H1 (cell line): ENCODE results near the gene CHST11. TPM values are rescaled to one million over a fixed set of nuclear protein-coding genes. Genes with fewer than 3 reads are reported as not detected.

Experiments
- CTCF ChIA-PET: fragments of 300-600 bp; sonication (Branson Sonifier 250); formaldehyde crosslinking; loops from one replicate; lab custom pipeline; 2021; ENCODE audit not compliant: partially characterized antibody; lab: Charles Lee
- POLR2A ChIA-PET: fragments of 300-600 bp; sonication (Branson Sonifier 250); formaldehyde crosslinking; loops from one replicate; lab custom pipeline; 2021; ENCODE audit warnings: inconsistent platforms; ENCODE audit not compliant: partially characterized antibody; lab: Charles Lee
- DNase-seq, 2 experiments: peaks; one replicate each; pipeline versions ENCODE4 v3.0.0 to v3.0.0-alpha.2; 2010 to 2022; ENCODE audit warnings: low spot score in 2 of 2, low read depth in 1 of 2, mixed read lengths in 1 of 2
- FAIRE-seq: peaks from 2 replicates; lab custom pipeline; 2011; peaks lifted over from hg19 to GRCh38; lab: Jason Lieb, UNC
- H2AFZ ChIP-seq: 2 replicates; pipeline ENCODE4 v1.8.1; 2012; ENCODE audit warnings: low read length, inconsistent platforms
- H2AK5ac ChIP-seq: 2 replicates; pipeline ENCODE4 v1.6.1; 2013; ENCODE audit warnings: low read depth, low read length
- H2BK120ac ChIP-seq: replicated peaks from 2 replicates; pipeline ENCODE3; 2013; ENCODE audit warnings: low read depth, low read length, inconsistent platforms
- H2BK12ac ChIP-seq: 2 replicates; pipeline ENCODE4 v1.6.1; 2013; ENCODE audit warnings: low read depth, low read length
- H2BK15ac ChIP-seq: 2 replicates; pipeline ENCODE4 v1.6.1; 2013; ENCODE audit warnings: low read length
- H2BK20ac ChIP-seq: 2 replicates; pipeline ENCODE4 v1.6.1; 2013; ENCODE audit warnings: low read length
- H2BK5ac ChIP-seq: 2 replicates; pipeline ENCODE4 v1.6.1; 2013; ENCODE audit warnings: low read depth, low read length
- H3K14ac ChIP-seq: 2 replicates; pipeline ENCODE4 v1.6.1; 2013; ENCODE audit warnings: inconsistent platforms; ENCODE audit not compliant: insufficient read length
- H3K18ac ChIP-seq: 2 replicates; pipeline ENCODE4 v1.6.1; 2013; ENCODE audit warnings: low read length; ENCODE audit errors: extremely low read depth
- H3K23ac ChIP-seq: 2 replicates; pipeline ENCODE4 v1.6.1; 2013; ENCODE audit warnings: inconsistent platforms; ENCODE audit not compliant: insufficient read length
- H3K23me2 ChIP-seq: 2 replicates; pipeline ENCODE4 v1.6.1; 2013; ENCODE audit warnings: low read depth, low read length
- H3K27ac ChIP-seq: 2 replicates; pipeline ENCODE4 v1.6.1; 2011; ENCODE audit warnings: low read depth, low read length, inconsistent platforms
- H3K27me3 ChIP-seq, 4 experiments: replicated peaks in 1 of 4; 1 replicate in 1 of 4; 2 replicates in 3 of 4; pipeline versions ENCODE4 v1.6.1 to v1.8.1; 2011 to 2013; ENCODE audit warnings: low read length in 3 of 4, mild to moderate bottlenecking in 3 of 4, inconsistent platforms in 2 of 4, mixed read lengths in 2 of 4, moderate library complexity in 1 of 4; ENCODE audit not compliant: control insufficient read depth in 3 of 4, insufficient read depth in 3 of 4; ENCODE audit errors: extremely low read depth in 1 of 4
- H3K36me3 ChIP-seq, 4 experiments: 2 replicates each; pipeline versions ENCODE4 v1.6.1 to v1.8.1; 2011 to 2013; ENCODE audit warnings: mild to moderate bottlenecking in 4 of 4, low read length in 3 of 4, moderate library complexity in 2 of 4, control low read depth in 1 of 4, inconsistent platforms in 1 of 4; ENCODE audit not compliant: insufficient read depth in 4 of 4, control insufficient read depth in 2 of 4
- H3K4ac ChIP-seq: replicated peaks from 2 replicates; pipeline ENCODE3; 2013; ENCODE audit warnings: low read length, low read depth, mixed read lengths, inconsistent platforms; ENCODE audit not compliant: insufficient read length
- H3K4me1 ChIP-seq, 4 experiments: replicated peaks in 1 of 4; 1 replicate in 1 of 4; 2 replicates in 3 of 4; pipeline versions ENCODE4 v1.6.1 to v1.8.1; 2011 to 2013; ENCODE audit warnings: low read length in 3 of 4, inconsistent platforms in 2 of 4, mixed read lengths in 1 of 4; ENCODE audit not compliant: insufficient read depth in 4 of 4, control insufficient read depth in 3 of 4
- H3K4me2 ChIP-seq, 2 experiments: 2 replicates each; pipeline versions ENCODE4 v1.6.1 to v1.8.1; 2011 to 2013; ENCODE audit warnings: low read depth in 2 of 2, low read length in 2 of 2, control low read depth in 1 of 2, inconsistent platforms in 1 of 2, mild to moderate bottlenecking in 1 of 2; ENCODE audit not compliant: insufficient read depth in 1 of 2
- H3K4me3 ChIP-seq, 4 experiments: fragments of 200-600, 300-600 bp in 1 of 4; sonication (generic), shearing (Covaris generic), sonication (Bioruptor Twin) in 1 of 4; 2 replicates each; pipeline versions ENCODE4 v1.5.1 to v1.8.1; 2011 to 2016; ENCODE audit warnings: low read length in 4 of 4, low read depth in 3 of 4, control low read depth in 2 of 4, inconsistent platforms in 2 of 4, mild to moderate bottlenecking in 2 of 4, mixed read lengths in 1 of 4, moderate library complexity in 1 of 4; ENCODE audit not compliant: insufficient read depth in 2 of 4; ENCODE audit errors: extremely low read depth in 1 of 4
- H3K56ac ChIP-seq: replicated peaks from 2 replicates; pipeline ENCODE3; 2013; ENCODE audit warnings: low read depth, mild to moderate bottlenecking, mixed read lengths, low read length, inconsistent platforms; ENCODE audit not compliant: insufficient read length
- H3K79me1 ChIP-seq: 2 replicates; pipeline ENCODE4 v1.6.1; 2013; ENCODE audit warnings: low read depth, low read length, control low read depth
- H3K79me2 ChIP-seq, 2 experiments: 2 replicates each; pipeline versions ENCODE4 v1.6.1 to v1.8.1; 2012 to 2013; ENCODE audit warnings: low read length in 2 of 2, mild to moderate bottlenecking in 2 of 2, inconsistent platforms in 1 of 2; ENCODE audit not compliant: insufficient read depth in 2 of 2, control insufficient read depth in 1 of 2
- H3K9ac ChIP-seq, 4 experiments: replicated peaks in 1 of 4; 1 replicate in 1 of 4; 2 replicates in 3 of 4; pipeline versions ENCODE4 v1.6.1 to v1.8.1; 2011 to 2013; ENCODE audit warnings: low read depth in 3 of 4, low read length in 3 of 4, control low read depth in 2 of 4, mild to moderate bottlenecking in 2 of 4, moderate library complexity in 2 of 4, inconsistent platforms in 1 of 4; ENCODE audit errors: extremely low read depth in 1 of 4
- H3K9me3 ChIP-seq, 2 experiments: 2 replicates each; pipeline versions ENCODE4 v1.6.1 to v1.8.1; 2012 to 2013; ENCODE audit warnings: mild to moderate bottlenecking in 2 of 2, moderate library complexity in 2 of 2, control low read depth in 1 of 2, inconsistent platforms in 1 of 2, low read depth in 1 of 2, low read length in 1 of 2, mixed read lengths in 1 of 2; ENCODE audit not compliant: insufficient read depth in 2 of 2
- H4K20me1 ChIP-seq, 2 experiments: replicated peaks in 1 of 2; 2 replicates each; pipeline versions ENCODE3 to v1.8.1; 2011 to 2013; ENCODE audit warnings: inconsistent platforms in 2 of 2, low read length in 2 of 2, mild to moderate bottlenecking in 1 of 2; ENCODE audit not compliant: insufficient read depth in 2 of 2, control insufficient read depth in 1 of 2
- H4K5ac ChIP-seq: 2 replicates; pipeline ENCODE4 v1.6.1; 2013; ENCODE audit warnings: low read length, low read depth, mixed read lengths, inconsistent platforms; ENCODE audit not compliant: insufficient read length
- H4K8ac ChIP-seq: 2 replicates; pipeline ENCODE4 v1.8.0; 2013; ENCODE audit warnings: mild to moderate bottlenecking, moderate library complexity, low read length, inconsistent platforms; ENCODE audit not compliant: insufficient read depth; ENCODE audit errors: extremely low read depth
- H4K91ac ChIP-seq: replicated peaks from 2 replicates; pipeline ENCODE3; 2013; ENCODE audit warnings: low read length, mixed read lengths, inconsistent platforms; ENCODE audit not compliant: insufficient read length
- ASH2L ChIP-seq: fragments of 200-600, 300-600 bp; sonication (generic); IDR thresholded peaks from one replicate; pipeline ENCODE4 v1.7.1; 2017; ENCODE audit warnings: low read length
- ATF2 ChIP-seq: IDR thresholded peaks from 2 replicates; pipeline ENCODE4 v1.6.1; 2012; ENCODE audit warnings: low read length, inconsistent platforms
- BACH1 ChIP-seq: IDR thresholded peaks from 2 replicates; pipeline ENCODE4 v1.6.1; 2012; ENCODE audit warnings: low read length, improper control_type of control experiment
- BRCA1 ChIP-seq: IDR thresholded peaks from 2 replicates; pipeline ENCODE4 v1.6.1; 2012; ENCODE audit warnings: low read depth, low read length, improper control_type of control experiment
- CHD2 ChIP-seq: IDR thresholded peaks from 2 replicates; pipeline ENCODE4 v1.6.1; 2012; ENCODE audit warnings: low read length, improper control_type of control experiment
- CTBP2 ChIP-seq: IDR thresholded peaks from 2 replicates; pipeline ENCODE4 v1.7.0; 2011; ENCODE audit warnings: borderline replicate concordance, mild to moderate bottlenecking, moderate library complexity, mixed read lengths, low read length; ENCODE audit not compliant: insufficient read depth, insufficient read length
- EP300 ChIP-seq, 2 experiments: IDR thresholded peaks; 1 replicate in 1 of 2; 2 replicates in 1 of 2; pipeline ENCODE4 v1.6.1; 2011 to 2012; ENCODE audit warnings: low read depth in 2 of 2, low read length in 2 of 2, mild to moderate bottlenecking in 2 of 2, borderline replicate concordance in 1 of 2, inconsistent platforms in 1 of 2, moderate library complexity in 1 of 2
- HDAC6 ChIP-seq: IDR thresholded peaks from one replicate; pipeline ENCODE4 v1.7.1; 2012; ENCODE audit warnings: low read depth, mild to moderate bottlenecking, inconsistent platforms, low read length, moderate library complexity
- POLR2AphosphoS5 ChIP-seq: IDR thresholded peaks from 2 replicates; pipeline ENCODE4 v1.6.1; 2011; ENCODE audit warnings: low read depth, low read length
- RNF2 ChIP-seq: fragments of 200-900, 300-1000 bp; sonication (generic); IDR thresholded peaks from 2 replicates; pipeline ENCODE4 v1.7.1; 2016; ENCODE audit warnings: borderline replicate concordance, low read depth, mild to moderate bottlenecking, antibody characterized with exemption, low read length; ENCODE audit not compliant: poor library complexity, severe bottlenecking; ENCODE audit errors: missing control alignments
- TAF7 ChIP-seq: optimal IDR thresholded peaks from 2 replicates; pipeline ENCODE3; 2011; ENCODE audit warnings: low read depth, mild to moderate bottlenecking, inconsistent platforms, low read length, moderate library complexity, borderline replicate concordance
- TCF12 ChIP-seq: IDR thresholded peaks from 2 replicates; pipeline ENCODE4 v1.6.1; 2011; ENCODE audit warnings: low read depth, mild to moderate bottlenecking, low read length
- YY1 ChIP-seq: IDR thresholded peaks from 2 replicates; pipeline ENCODE4 v1.6.1; 2011; ENCODE audit warnings: low read depth, mild to moderate bottlenecking, low read length
- WGBS, 2 experiments: shearing (Covaris generic) in 1 of 2; methylation state at CpG; one replicate each; pipeline versions ENCODE4 v1.1.6 to v1.1.7; 2013 to 2015; ENCODE audit warnings: low lambda C conversion rate in 2 of 2, mixed read lengths in 2 of 2, inconsistent platforms in 1 of 2, low coverage in 1 of 2, missing lambda C conversion rate in 1 of 2; ENCODE audit not compliant: insufficient replicate concordance in 2 of 2, insufficient coverage in 1 of 2, insufficient read length in 1 of 2; ENCODE audit errors: extremely low coverage in 1 of 2, missing lambda C conversion rate in 1 of 2; 5-methylcytosine and 5-hydroxymethylcytosine counted together
- polyA plus RNA-seq, 7 experiments: library from polyadenylated mRNA; depleted of rRNA in 3 of 7; stranded (reverse) in 5 of 7; unstranded in 2 of 7; fragments of >200 nt in 5 of 7; fragments of 200-250 nt in 2 of 7; gene quantifications; 1 replicate in 5 of 7; 2 replicates in 1 of 7; 4 replicates in 1 of 7; pipeline versions ENCODE4 v1.2.1 to v1.2.3, GENCODE V29; 2011 to 2013; ENCODE audit warnings: missing spikeins in 2 of 7, mixed read lengths in 2 of 7
- total RNA-seq: library from RNA; stranded (reverse); fragmentation: NEBNext Ultra II Directional; extraction: Animal tissue kit (Norgen Biotek cat#: 25700); gene quantifications from 2 replicates; pipeline ENCODE4 v1.2.1, GENCODE V29; 2021

Gene CHST11
- total and polyA plus RNA-seq, 2 of the 8 experiments (the other 6 are each of a cell fraction or from before 2014, with no cell fraction given) = 14.4 to 20.8 TPM

GRCh38 chr12:104802208-104802607 lies 345.5 kb downstream of the CHST11 start:
- H3K27me3 ChIP-seq = no peaks in the 10 kb centered on the region
- DNase-seq = no peak
- no peak overlapping the region for H3K18ac ChIP-seq
- no peak overlapping the region for H3K23ac ChIP-seq
- no peak overlapping the region for H3K56ac ChIP-seq
- no peak overlapping the region for H3K4me2 ChIP-seq
- WGBS, 2 experiments = 87% methylated on average over 3 of the region's 3 CpGs; no CpG with 5 or more reads in 1 of the 2 experiments
- H3K79me1 ChIP-seq = no peaks in the 10 kb centered on the region
- H3K23me2 ChIP-seq = no peaks in the 10 kb centered on the region
- no peak overlapping the region for H2AK5ac ChIP-seq
- H4K5ac ChIP-seq = no peak overlapping the region
- ChIA-PET CTCF (interaction anchor here (3.2 kb wide), 1 partner anchor 12 kb away, joined by 12 read pairs; no protein-coding TSS in a partner anchor), POLR2A (no interaction called here)
- no peaks in the 10 kb centered on the region for H3K79me2 ChIP-seq
- H3K4me1 ChIP-seq = no peaks in the 10 kb centered on the region
- no peak overlapping the region for H3K14ac ChIP-seq
- no peak overlapping the region for H2BK15ac ChIP-seq
- H3K27ac ChIP-seq = no peak overlapping the region
- H3K36me3 ChIP-seq = no peaks in the 10 kb centered on the region
- H2AFZ ChIP-seq = no peak overlapping the region
- no peak overlapping the region for H3K4ac ChIP-seq
- H4K91ac ChIP-seq = no peak overlapping the region
- H4K8ac ChIP-seq = no peak overlapping the region
- FAIRE-seq = no peak
- no peak overlapping the region for H3K4me3 ChIP-seq
- H2BK20ac ChIP-seq = no peak overlapping the region
- H3K9me3 ChIP-seq = no peaks in the 10 kb centered on the region
- H3K9ac ChIP-seq = no peak overlapping the region
- H2BK12ac ChIP-seq = no peak overlapping the region
- H4K20me1 ChIP-seq = no peaks in the 10 kb centered on the region
- no peak overlapping the region for H2BK5ac ChIP-seq
- no peak overlapping the region for H2BK120ac ChIP-seq
- TF ChIP-seq TAF7 (no peak), HDAC6 (no peak), BRCA1 (no peak), RNF2 (no peak), EP300 (IDR thresholded peaks at IDR 0.05; ENCODE audit: borderline replicate concordance in 1 of 2, low read depth in 2 of 2, low read length in 2 of 2) (no peak), CHD2 (no peak), BACH1 (no peak), YY1 (no peak), CTBP2 (no peak), ATF2 (no peak), POLR2AphosphoS5 (no peak), ASH2L (no peak), TCF12 (no peak)
